Peyer's patch (tissue), 4 donors: ENCODE measurements around the gene TNS3.

Experiments
- POLR2A ChIP-seq, 2 donors: fragments of 450-650 bp; IDR thresholded peaks; one replicate each; pipeline ENCODE4 v1.5.1; 2017; ENCODE audit warnings: antibody characterized with exemption in 2 of 2, mild to moderate bottlenecking in 2 of 2, moderate library complexity in 2 of 2
- TF ChIP-seq, protein P1 (sequence below), 6 experiments: fragments of 450-650 bp in 4 of 6; fragments of 200-600 bp in 2 of 6; sonication (generic) in 1 of 6; IDR thresholded peaks; one replicate each; pipeline ENCODE4 v1.5.1; 2017 to 2019; ENCODE audit warnings: antibody characterized with exemption in 6 of 6, mild to moderate bottlenecking in 3 of 6, moderate library complexity in 1 of 6

- TF ChIP-seq, protein P1, sequence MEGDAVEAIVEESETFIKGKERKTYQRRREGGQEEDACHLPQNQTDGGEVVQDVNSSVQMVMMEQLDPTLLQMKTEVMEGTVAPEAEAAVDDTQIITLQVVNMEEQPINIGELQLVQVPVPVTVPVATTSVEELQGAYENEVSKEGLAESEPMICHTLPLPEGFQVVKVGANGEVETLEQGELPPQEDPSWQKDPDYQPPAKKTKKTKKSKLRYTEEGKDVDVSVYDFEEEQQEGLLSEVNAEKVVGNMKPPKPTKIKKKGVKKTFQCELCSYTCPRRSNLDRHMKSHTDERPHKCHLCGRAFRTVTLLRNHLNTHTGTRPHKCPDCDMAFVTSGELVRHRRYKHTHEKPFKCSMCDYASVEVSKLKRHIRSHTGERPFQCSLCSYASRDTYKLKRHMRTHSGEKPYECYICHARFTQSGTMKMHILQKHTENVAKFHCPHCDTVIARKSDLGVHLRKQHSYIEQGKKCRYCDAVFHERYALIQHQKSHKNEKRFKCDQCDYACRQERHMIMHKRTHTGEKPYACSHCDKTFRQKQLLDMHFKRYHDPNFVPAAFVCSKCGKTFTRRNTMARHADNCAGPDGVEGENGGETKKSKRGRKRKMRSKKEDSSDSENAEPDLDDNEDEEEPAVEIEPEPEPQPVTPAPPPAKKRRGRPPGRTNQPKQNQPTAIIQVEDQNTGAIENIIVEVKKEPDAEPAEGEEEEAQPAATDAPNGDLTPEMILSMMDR (IDR thresholded peaks at IDR 0.05), result no peak
- TF ChIP-seq POLR2A (IDR thresholded peaks at IDR 0.05), result no peak
Observed at GRCh38 chr7:47231627-47232026, 350.3 kb downstream of the TNS3 start.
